HG03135 (cell line): ENCODE measurements around the gene FLNA.
A peak's percentile ranks its signal among the peaks of the same experiment; 100 is the strongest.
"Not testable (repeated sequence)": the region's sequence is repeated elsewhere in the genome, so short reads cannot be mapped to it uniquely, and the experiment has no call there.

Source experiments
- ATAC-seq: cut with Tn5 transposase; IDR thresholded peaks from one replicate; pipeline ENCODE4 v1.9.1; 2021; ENCODE audit warnings: mild to moderate bottlenecking, moderate library complexity; ENCODE audit not compliant: unreplicated experiment

The FLNA gene

DNA sequence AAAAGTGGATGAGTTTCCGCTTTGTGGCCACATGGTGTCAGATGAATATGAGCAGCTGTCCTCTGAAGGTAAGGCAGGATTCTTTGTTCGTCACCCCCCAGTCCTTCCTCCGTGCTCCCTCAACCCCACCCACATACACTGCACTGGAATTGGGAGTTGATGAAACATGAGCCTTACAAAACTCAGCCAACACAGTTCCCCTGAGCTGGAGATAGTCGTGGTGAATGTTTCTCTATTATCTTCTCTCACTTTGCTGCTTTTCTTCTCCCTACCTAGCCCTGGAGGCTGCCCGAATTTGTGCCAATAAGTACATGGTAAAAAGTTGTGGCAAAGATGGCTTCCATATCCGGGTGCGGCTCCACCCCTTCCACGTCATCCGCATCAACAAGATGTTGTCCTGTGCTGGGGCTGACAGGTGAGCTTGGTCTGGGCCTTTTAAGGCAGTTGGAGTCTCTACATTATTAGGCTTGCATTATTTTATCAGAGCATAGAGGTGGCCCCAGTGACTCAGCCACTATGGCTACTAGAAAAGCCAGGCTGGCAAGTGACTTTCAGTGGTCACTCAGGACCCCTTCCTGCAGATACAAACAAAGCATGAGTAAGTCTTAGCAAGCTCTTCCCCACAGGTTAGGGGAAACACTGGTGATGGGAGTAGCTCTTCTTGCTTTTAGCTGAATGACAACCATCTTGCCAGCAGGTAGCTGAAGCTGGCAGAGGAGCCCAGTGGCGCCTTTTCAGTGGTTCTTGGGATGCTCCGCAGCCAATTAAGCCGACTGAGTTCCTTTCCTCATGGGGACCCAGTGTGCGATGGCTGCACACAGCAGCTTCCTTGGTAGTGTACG lies 25.3 kb upstream of the FLNA start:
- ATAC-seq = no peak

GRCh38 chrX:154398668-154399526 lies 24.5 kb upstream of the FLNA start:
- peak; percentile 22 for ATAC-seq

- peak; percentile 71 for ATAC-seq
Observed at GRCh38 chrX:154397888-154398667, 23.6 kb upstream of the FLNA start, which contains the start of gene RPL10. Gene RPL10, plus strand, starts transcription at chrX:154398377. Its CDS starts 143 bp downstream, at chrX:154398520.

DNA sequence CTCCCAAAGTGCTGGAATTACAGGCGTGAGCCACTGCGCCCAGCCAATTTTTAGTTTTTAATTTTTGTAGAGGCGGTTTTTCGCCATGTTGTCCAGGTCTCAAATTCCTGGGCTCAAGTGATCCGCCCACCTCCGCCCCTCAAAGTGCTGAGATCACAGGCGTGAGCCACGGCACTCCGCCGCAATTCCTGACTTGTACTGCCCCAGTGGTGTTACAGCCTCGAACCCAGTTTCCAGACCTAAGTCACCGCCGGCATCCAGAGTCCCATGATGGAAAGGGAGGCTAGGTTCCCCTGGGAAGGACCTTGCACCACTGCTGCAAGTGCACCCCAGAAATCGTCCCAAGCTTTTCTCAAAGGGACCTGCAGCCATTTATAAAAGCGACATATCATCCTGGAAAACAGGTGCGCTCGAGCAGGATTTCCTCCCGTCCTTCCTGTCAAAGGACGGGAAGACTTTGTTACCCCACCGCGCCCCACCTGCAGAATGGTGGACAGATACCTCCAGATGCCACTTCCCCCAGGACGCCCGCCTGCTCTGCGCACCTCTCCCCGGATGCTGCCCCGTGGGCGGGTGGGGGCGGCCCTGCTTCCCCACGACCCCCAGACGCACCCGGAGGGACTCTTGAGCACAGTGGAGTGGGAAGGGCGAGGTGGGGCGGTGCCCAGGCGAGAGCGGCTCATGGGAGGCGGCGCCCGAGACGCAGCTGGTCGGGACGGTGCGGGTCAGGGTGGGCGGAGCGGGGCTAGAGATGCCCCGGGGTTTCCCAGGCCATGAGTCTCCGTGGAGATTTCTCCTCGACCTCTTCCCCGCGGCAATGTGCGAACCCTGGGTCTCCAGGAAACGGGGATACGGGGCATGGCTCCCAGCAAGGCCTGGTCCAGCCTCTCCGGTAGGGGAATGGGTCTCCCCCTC lies 22.8 kb upstream of the FLNA start:
- ATAC-seq = peak; percentile 50

- not testable (repeated sequence) for ATAC-seq
Observed at GRCh38 chrX:154396363-154396762, 21.9 kb upstream of the FLNA start.

DNA sequence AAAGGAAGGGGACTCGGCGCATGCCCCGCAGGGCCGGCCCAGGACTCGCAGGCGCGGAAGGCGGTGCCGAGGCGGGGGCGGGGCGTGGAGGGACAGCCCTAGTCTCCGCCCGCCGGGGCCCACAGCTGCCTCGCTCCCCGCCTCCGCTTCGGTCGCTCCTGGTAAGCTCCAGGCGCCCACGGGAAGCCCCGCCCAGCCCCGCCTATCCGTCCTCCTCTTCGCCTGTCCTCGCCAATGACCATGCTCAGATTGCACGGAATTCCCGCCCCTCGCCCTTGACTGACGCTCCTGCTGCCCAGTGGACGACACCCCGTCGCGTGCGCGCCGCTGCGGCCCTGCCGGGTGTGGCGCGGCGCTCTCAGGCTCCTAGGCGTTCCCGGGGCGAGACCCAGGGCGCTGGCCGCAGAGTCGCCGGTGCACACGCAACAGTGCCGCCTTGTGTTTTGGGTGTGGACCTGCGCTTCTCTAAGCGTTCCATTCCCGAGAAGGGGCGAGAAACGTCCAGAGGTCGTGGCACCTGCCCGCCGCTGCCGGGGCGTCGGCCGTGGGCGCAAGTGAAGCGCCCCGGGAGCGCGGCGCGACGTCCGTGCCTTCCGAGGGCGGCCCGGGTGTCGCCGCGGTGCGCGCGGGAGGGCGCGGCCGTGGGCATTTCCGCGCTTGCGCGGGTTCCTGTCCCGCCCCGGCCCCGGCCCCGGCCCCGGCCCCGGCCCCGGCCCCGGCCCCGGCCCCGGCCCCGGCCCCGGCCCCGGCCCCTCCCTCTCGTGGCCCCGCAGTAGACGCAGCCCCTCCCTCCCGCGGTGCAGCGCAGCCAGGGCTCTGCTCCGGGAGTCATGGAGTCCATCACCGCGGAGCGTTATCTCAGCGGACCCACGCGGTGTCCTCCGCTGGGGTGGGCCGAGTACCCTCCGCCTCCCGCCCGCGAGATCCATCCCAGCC lies 15.6 kb upstream of the FLNA start:
- ATAC-seq = peak; percentile 69

GRCh38 chrX:154388649-154389048 lies 14.2 kb upstream of the FLNA start:
- not testable (repeated sequence) for ATAC-seq

DNA sequence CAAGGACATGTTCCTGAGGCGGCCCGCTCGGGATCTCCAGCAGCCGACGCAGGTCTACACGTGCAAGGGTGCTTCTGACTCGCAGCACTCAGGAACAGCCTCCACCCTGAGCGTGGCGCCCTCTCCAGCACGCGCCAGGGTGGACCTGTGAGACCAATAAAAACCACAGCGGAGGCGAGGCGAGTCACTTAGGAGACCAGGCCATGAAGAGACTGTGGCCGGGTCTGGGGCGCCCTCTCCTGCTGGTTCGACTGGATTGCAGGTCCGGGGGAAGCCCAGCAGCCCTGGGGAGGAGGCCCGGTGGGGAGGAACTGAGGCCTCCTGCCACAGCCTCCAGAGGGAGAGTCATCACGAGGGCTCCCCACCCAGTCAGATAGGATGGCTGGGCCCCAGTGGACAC lies 13.7 kb upstream of the FLNA start:
- peak; percentile 32 for ATAC-seq

- no peak for ATAC-seq
Observed at GRCh38 chrX:154384284-154384892, 10.0 kb upstream of the FLNA start.

- ATAC-seq = no peak
Observed at GRCh38 chrX:154383359-154384283, 9.2 kb upstream of the FLNA start.

- no peak for ATAC-seq
Observed at GRCh38 chrX:154382483-154383069, 8.1 kb upstream of the FLNA start.

GRCh38 chrX:154381271-154381670 lies 6.8 kb upstream of the FLNA start:
- ATAC-seq = no peak

DNA sequence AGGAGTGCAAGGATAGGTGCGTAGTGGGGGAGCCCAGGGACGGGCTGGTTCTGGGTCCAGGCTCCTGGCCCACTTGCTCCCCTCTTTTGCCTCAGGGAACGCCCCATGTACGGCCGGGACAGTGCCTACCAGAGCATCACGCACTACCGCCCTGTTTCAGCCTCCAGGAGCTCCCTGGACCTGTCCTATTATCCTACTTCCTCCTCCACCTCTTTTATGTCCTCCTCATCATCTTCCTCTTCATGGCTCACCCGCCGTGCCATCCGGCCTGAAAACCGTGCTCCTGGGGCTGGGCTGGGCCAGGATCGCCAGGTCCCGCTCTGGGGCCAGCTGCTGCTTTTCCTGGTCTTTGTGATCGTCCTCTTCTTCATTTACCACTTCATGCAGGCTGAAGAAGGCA lies 6.4 kb upstream of the FLNA start:
- ATAC-seq = no peak

DNA sequence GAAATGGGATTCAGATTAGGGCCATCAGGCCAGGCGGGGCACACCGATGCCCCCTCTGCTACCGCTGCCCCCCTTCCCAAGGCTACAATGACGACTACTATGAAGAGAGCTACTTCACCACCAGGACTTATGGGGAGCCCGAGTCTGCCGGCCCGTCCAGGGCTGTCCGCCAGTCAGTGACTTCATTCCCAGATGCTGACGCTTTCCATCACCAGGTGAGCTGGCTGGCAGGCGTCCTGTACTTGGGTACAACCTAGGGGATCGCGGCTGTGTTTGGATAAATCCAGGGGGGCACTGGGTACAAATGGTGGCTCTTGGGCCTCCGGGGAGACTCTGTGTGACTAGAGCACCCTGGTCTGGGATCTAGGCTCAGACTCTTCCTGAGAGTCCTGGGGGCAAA lies 5.7 kb upstream of the FLNA start:
- no peak for ATAC-seq

DNA sequence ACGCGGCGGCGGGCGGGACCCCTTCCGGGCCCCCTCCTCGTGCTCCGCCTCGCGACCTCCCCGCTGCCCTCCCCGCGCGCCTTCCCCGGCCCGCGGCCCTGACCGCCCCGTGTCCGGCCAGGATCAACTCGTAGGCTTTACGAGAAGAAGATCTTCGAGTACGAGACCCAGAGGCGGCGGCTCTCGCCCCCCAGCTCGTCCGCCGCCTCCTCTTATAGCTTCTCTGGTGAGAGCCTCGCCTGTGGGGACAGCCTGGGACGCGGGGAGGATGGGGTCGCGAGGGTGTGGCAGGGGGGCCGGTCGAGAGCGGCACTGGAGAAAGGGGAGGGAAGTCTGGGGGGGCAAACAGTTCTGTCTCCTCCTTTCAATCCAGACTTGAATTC lies 5.1 kb upstream of the FLNA start:
- ATAC-seq = no peak

DNA sequence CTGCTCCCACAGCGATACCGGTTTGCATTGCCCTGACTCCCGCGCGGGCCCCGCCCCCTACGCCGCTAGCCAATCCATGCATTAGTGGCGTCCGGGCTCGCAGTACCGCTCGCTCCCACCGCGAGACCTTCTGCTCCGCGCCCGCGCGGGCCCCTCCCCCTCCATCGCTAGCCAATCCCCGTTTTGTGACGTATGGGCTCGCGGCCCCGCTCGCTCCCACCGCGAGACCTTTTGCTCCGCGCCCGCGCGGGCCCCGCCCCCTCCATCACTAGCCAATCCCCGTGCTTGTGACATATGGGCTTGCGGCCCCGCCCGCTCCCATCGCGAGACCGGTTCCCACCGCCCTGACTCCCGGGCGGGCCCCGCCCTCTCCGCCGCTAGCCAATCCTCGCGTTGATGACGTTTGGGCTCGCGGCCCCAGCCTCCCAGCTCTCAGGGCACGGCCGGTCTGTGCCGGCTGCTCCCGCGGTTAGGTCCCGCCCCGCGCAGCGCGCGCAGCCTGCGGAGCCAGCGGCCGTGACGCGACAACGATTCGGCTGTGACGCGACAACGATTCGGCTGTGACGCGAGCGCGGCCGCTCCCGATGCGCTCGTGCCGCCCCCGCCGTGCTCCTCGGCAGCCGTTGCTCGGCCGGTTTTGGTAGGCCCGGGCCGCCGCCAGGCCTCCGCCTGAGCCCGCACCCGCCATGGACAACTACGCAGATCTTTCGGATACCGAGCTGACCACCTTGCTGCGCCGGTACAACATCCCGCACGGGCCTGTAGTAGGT lies 4.5 kb upstream of the FLNA start, which contains the start of gene EMD:
Gene EMD, plus strand, starts transcription at position 497 of the 770 bp plus-strand sequence. Its CDS starts 190 bp downstream, at position 687.
- peak; percentile 75 for ATAC-seq
